SK-N-SH treated with all-trans-retinoic acid at 6 μM for 48 hours (cell line): ENCODE data around the gene AP2S1.

Experiments
- ATAC-seq: fragments of 200-7000 bp; cut with Tn5 transposase; 3 replicates; pipeline ENCODE4 v1.9.1; 2020; ENCODE audit warnings: mild to moderate bottlenecking, moderate library complexity
- ARNTL ChIP-seq: fragments of 450-650 bp; formaldehyde crosslinking; IDR thresholded peaks from 2 replicates; pipeline ENCODE4 v1.5.0; 2020; ENCODE audit warnings: low read depth, mild to moderate bottlenecking, moderate library complexity, borderline replicate concordance
- BACH2 ChIP-seq: fragments of 250-450 bp; sonication (Bioruptor Pico); IDR thresholded peaks from 2 replicates; pipeline ENCODE4 v1.9.0; 2021; ENCODE audit warnings: mild to moderate bottlenecking, borderline replicate concordance
- CSDC2 ChIP-seq: fragments of 250-450 bp; sonication (Bioruptor Pico); IDR thresholded peaks from 2 replicates; pipeline ENCODE4 v1.5.0; 2020; ENCODE audit warnings: mild to moderate bottlenecking, moderate library complexity
- ESRRG ChIP-seq: fragments of 250-450 bp; sonication (Bioruptor Pico); IDR thresholded peaks from 2 replicates; pipeline ENCODE4 v1.6.1; 2021; ENCODE audit warnings: mild to moderate bottlenecking
- GLIS3 ChIP-seq: fragments of 250-450 bp; sonication (Bioruptor Pico); IDR thresholded peaks from 2 replicates; pipeline ENCODE4 v1.5.0; 2020; ENCODE audit warnings: mild to moderate bottlenecking, moderate library complexity
- OSR1 ChIP-seq: fragments of 250-450 bp; sonication (Bioruptor Pico); IDR thresholded peaks from 2 replicates; pipeline ENCODE4 v1.8.0; 2022; ENCODE audit warnings: moderate library complexity, mild to moderate bottlenecking, inconsistent platforms
- PPARA ChIP-seq: fragments of 250-450 bp; sonication (Bioruptor Pico); IDR thresholded peaks from 2 replicates; pipeline ENCODE4 v1.5.0; 2020; ENCODE audit warnings: mild to moderate bottlenecking, borderline replicate concordance
- RARB ChIP-seq: fragments of 250-450 bp; sonication (Bioruptor Pico); IDR thresholded peaks from 2 replicates; pipeline ENCODE4 v1.8.0; 2021; ENCODE audit warnings: mild to moderate bottlenecking, moderate library complexity
- SNAI2 ChIP-seq: fragments of 250-450 bp; sonication (Bioruptor Pico); IDR thresholded peaks from 2 replicates; pipeline ENCODE4 v1.5.0; 2020; ENCODE audit warnings: mild to moderate bottlenecking, moderate library complexity
- TCF4 ChIP-seq: fragments of 250-450 bp; sonication (Bioruptor Pico); IDR thresholded peaks from 2 replicates; pipeline ENCODE4 v1.8.0; 2021; ENCODE audit warnings: mild to moderate bottlenecking, moderate library complexity, borderline replicate concordance
- TOX ChIP-seq: fragments of 250-450 bp; sonication (Bioruptor Pico); IDR thresholded peaks from 2 replicates; pipeline ENCODE4 v1.8.0; 2021; ENCODE audit warnings: mild to moderate bottlenecking, moderate library complexity, borderline replicate concordance
- ZC3H10 ChIP-seq: fragments of 250-450 bp; sonication (Bioruptor Pico); IDR thresholded peaks from 2 replicates; pipeline ENCODE4 v1.5.1; 2021; ENCODE audit warnings: mild to moderate bottlenecking, moderate library complexity
- ZFP3 ChIP-seq: fragments of 250-450 bp; sonication (Bioruptor Pico); IDR thresholded peaks from 2 replicates; pipeline ENCODE4 v1.5.0; 2020; ENCODE audit warnings: mild to moderate bottlenecking, moderate library complexity
- ZNF565 ChIP-seq: fragments of 450-650 bp; formaldehyde crosslinking; conservative IDR thresholded peaks from 2 replicates; pipeline ENCODE4 v1.5.0; 2020; ENCODE audit warnings: low read depth, mild to moderate bottlenecking, moderate library complexity
- ZNF8 ChIP-seq: fragments of 450-650 bp; formaldehyde crosslinking; IDR thresholded peaks from 2 replicates; pipeline ENCODE4 v1.5.0; 2020; ENCODE audit warnings: mild to moderate bottlenecking, moderate library complexity
- TF ChIP-seq, protein P1 (sequence below): fragments of 250-450 bp; sonication (Bioruptor Pico); IDR thresholded peaks from 2 replicates; pipeline ENCODE4 v1.8.0; 2020; ENCODE audit warnings: mild to moderate bottlenecking, moderate library complexity, borderline replicate concordance
- TF ChIP-seq, protein P2 (sequence below): fragments of 250-450 bp; sonication (Bioruptor Pico); IDR thresholded peaks from 2 replicates; pipeline ENCODE4 v1.5.1; 2020; ENCODE audit warnings: low read depth, mild to moderate bottlenecking, moderate library complexity
- TF ChIP-seq, protein P3 (sequence below): fragments of 250-450 bp; sonication (Bioruptor Pico); IDR thresholded peaks from 2 replicates; pipeline ENCODE4 v1.5.0; 2020; ENCODE audit warnings: mild to moderate bottlenecking, moderate library complexity
- TF ChIP-seq, protein P4 (sequence below): fragments of 250-450 bp; sonication (Bioruptor Pico); IDR thresholded peaks from 2 replicates; pipeline ENCODE4 v1.8.0; 2021; ENCODE audit warnings: low read depth, mild to moderate bottlenecking, moderate library complexity, borderline replicate concordance
- TF ChIP-seq, protein P5 (sequence below): fragments of 250-450 bp; sonication (Bioruptor Pico); IDR thresholded peaks from 2 replicates; pipeline ENCODE4 v1.5.1; 2021; ENCODE audit warnings: mild to moderate bottlenecking, moderate library complexity

Gene AP2S1

DNA sequence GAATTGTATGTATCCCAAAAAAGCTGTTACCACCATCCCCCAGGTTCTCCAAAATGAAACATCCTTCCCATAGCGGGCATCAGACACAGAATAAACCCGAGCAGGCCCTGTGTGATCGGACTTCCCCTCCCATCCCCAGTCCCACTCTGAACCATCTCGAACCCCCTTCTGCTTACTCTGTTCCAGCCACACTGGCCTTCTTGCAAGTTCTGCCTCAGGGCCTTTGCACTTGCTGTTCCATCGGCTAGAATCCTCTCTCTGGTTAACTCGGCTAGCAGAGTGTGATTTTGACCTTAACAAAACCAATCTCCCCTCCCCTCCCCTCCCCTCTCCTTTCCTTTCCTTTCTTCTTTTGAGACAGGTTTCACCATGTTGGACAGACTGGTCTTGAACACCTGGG is 15.7 kb downstream of the AP2S1 start:
- TF ChIP-seq, protein P1, sequence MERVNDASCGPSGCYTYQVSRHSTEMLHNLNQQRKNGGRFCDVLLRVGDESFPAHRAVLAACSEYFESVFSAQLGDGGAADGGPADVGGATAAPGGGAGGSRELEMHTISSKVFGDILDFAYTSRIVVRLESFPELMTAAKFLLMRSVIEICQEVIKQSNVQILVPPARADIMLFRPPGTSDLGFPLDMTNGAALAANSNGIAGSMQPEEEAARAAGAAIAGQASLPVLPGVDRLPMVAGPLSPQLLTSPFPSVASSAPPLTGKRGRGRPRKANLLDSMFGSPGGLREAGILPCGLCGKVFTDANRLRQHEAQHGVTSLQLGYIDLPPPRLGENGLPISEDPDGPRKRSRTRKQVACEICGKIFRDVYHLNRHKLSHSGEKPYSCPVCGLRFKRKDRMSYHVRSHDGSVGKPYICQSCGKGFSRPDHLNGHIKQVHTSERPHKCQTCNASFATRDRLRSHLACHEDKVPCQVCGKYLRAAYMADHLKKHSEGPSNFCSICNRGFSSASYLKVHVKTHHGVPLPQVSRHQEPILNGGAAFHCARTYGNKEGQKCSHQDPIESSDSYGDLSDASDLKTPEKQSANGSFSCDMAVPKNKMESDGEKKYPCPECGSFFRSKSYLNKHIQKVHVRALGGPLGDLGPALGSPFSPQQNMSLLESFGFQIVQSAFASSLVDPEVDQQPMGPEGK (CRISPR knock-in tag): no peak
- TF ChIP-seq ZC3H10 (CRISPR knock-in tag) (no peak), CSDC2 (no peak), TOX (CRISPR knock-in tag) (no peak), ESRRG (no peak), ARNTL (CRISPR knock-in tag) (no peak), OSR1 (CRISPR knock-in tag) (no peak), GLIS3 (CRISPR knock-in tag) (no peak), ZNF8 (no peak), PPARA (no peak), ZFP3 (CRISPR knock-in tag) (no peak), ZNF565 (CRISPR knock-in tag) (no peak), RARB (CRISPR knock-in tag) (no peak), TCF4 (CRISPR knock-in tag) (no peak), BACH2 (CRISPR knock-in tag) (no peak)
- TF ChIP-seq, protein P2, sequence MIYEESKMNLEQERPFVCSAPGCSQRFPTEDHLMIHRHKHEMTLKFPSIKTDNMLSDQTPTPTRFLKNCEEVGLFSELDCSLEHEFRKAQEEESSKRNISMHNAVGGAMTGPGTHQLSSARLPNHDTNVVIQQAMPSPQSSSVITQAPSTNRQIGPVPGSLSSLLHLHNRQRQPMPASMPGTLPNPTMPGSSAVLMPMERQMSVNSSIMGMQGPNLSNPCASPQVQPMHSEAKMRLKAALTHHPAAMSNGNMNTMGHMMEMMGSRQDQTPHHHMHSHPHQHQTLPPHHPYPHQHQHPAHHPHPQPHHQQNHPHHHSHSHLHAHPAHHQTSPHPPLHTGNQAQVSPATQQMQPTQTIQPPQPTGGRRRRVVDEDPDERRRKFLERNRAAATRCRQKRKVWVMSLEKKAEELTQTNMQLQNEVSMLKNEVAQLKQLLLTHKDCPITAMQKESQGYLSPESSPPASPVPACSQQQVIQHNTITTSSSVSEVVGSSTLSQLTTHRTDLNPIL (CRISPR knock-in tag): no peak
- TF ChIP-seq, protein P3, sequence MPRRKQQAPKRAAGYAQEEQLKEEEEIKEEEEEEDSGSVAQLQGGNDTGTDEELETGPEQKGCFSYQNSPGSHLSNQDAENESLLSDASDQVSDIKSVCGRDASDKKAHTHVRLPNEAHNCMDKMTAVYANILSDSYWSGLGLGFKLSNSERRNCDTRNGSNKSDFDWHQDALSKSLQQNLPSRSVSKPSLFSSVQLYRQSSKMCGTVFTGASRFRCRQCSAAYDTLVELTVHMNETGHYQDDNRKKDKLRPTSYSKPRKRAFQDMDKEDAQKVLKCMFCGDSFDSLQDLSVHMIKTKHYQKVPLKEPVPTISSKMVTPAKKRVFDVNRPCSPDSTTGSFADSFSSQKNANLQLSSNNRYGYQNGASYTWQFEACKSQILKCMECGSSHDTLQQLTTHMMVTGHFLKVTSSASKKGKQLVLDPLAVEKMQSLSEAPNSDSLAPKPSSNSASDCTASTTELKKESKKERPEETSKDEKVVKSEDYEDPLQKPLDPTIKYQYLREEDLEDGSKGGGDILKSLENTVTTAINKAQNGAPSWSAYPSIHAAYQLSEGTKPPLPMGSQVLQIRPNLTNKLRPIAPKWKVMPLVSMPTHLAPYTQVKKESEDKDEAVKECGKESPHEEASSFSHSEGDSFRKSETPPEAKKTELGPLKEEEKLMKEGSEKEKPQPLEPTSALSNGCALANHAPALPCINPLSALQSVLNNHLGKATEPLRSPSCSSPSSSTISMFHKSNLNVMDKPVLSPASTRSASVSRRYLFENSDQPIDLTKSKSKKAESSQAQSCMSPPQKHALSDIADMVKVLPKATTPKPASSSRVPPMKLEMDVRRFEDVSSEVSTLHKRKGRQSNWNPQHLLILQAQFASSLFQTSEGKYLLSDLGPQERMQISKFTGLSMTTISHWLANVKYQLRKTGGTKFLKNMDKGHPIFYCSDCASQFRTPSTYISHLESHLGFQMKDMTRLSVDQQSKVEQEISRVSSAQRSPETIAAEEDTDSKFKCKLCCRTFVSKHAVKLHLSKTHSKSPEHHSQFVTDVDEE (CRISPR knock-in tag): no peak
- TF ChIP-seq, protein P4, sequence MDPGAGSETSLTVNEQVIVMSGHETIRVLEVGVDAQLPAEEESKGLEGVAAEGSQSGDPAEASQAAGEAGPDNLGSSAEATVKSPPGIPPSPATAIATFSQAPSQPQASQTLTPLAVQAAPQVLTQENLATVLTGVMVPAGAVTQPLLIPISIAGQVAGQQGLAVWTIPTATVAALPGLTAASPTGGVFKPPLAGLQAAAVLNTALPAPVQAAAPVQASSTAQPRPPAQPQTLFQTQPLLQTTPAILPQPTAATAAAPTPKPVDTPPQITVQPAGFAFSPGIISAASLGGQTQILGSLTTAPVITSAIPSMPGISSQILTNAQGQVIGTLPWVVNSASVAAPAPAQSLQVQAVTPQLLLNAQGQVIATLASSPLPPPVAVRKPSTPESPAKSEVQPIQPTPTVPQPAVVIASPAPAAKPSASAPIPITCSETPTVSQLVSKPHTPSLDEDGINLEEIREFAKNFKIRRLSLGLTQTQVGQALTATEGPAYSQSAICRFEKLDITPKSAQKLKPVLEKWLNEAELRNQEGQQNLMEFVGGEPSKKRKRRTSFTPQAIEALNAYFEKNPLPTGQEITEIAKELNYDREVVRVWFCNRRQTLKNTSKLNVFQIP (CRISPR knock-in tag): no peak
- no peak for ATAC-seq

DNA sequence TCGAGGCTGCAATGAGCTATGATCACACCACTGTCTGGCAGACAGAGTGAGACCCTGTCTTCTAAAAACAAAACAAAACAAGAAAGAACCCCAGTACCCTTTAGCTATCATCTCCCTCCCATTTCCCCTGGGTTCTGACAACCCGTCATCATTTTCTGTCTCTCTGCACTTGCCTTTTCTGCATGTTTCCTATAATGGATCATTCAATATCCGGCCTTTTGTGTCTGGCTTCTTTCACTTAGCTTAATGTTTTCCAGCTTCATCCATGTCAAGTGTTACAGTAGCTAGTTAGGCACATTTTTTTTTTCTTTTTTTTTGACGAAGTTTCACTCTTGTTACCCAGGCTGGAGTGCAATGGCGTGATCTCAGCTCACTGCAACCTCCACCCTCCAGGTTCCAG is 16.5 kb downstream of the AP2S1 start:
- ATAC-seq: peak; percentile 9; the same call in 2 of the 3 replicates
- TF ChIP-seq OSR1 (CRISPR knock-in tag): no peak
- TF ChIP-seq TCF4 (CRISPR knock-in tag): peak; percentile 75; the same call in 1 of the 2 replicates
- 0 out of 2 replicates have a peak, but pooled peaks have one; percentile 51 for TF ChIP-seq SNAI2 (CRISPR knock-in tag)
- TF ChIP-seq ZC3H10 (CRISPR knock-in tag): no peak
- TF ChIP-seq, protein P3 (CRISPR knock-in tag): peak; percentile 69; the same call in 1 of the 2 replicates
- no peak for TF ChIP-seq ZNF565 (CRISPR knock-in tag)
- TF ChIP-seq ESRRG: no peak
- TF ChIP-seq, protein P5, sequence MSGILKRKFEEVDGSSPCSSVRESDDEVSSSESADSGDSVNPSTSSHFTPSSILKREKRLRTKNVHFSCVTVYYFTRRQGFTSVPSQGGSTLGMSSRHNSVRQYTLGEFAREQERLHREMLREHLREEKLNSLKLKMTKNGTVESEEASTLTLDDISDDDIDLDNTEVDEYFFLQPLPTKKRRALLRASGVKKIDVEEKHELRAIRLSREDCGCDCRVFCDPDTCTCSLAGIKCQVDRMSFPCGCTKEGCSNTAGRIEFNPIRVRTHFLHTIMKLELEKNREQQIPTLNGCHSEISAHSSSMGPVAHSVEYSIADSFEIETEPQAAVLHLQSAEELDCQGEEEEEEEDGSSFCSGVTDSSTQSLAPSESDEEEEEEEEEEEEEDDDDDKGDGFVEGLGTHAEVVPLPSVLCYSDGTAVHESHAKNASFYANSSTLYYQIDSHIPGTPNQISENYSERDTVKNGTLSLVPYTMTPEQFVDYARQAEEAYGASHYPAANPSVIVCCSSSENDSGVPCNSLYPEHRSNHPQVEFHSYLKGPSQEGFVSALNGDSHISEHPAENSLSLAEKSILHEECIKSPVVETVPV (CRISPR knock-in tag): 0 out of 2 replicates have a peak, but pooled peaks have one; percentile 39
- no peak for TF ChIP-seq TOX (CRISPR knock-in tag)
